T-helper 1 cell treated with Interleukin-12 subunit alpha and Interleukin-12 subunit beta and Interleukin-4 antibody, amounts not matched to agents 30 ng/mL and 1 ng/mL, for 36 hours (primary cell): ENCODE results near the gene OR7A5. TPM values are rescaled to one million over a fixed set of nuclear protein-coding genes. Genes with fewer than 3 reads are reported as not detected.
"Not testable (repeated sequence)": the region's sequence is repeated elsewhere in the genome, so short reads cannot be mapped to it uniquely, and the experiment has no call there.

Experiments
- intact Hi-C: fragments of 100-400 bp; cut with micrococcal nuclease; formaldehyde crosslinking; loops from one replicate; pipeline ENCODE4 v1.15.1; 2024
- total RNA-seq: library from RNA; stranded (reverse); gene quantifications from 2 replicates; pipeline ENCODE4 v1.2.3, GENCODE V29; 2022

The OR7A5 gene
- total RNA-seq = not detected in 2 replicates

DNA sequence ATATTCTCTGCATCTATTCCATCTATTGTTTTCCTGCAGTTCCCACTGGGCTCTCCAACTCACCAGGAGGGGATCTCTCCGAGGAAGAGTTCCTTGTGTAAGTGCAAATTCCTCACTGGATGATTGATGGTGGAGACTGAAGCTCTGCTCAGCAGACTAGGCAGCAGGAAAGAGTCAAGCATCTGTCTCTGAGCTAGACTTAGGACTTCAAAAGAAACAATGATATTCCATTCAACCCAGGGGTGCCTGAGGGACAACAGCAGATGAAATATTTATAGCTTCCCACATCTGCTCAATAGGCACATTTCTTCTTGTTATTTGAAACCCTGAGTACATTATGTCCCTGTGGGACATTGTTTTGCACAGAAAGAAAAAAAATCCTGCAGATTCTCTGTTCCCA lies at the start of gene OR7A5, which contains the start of gene OR7C1:
TSS of gene OR7A5 (minus strand) at position 175 of the 400 bp plus-strand sequence. CDS start 6,944 bp downstream, outside the sequence.
TSS of gene OR7C1 (minus strand) at position 175 of the 400 bp plus-strand sequence. CDS start 35,049 bp downstream, outside the sequence.
- intact Hi-C loops = no loop called here

DNA sequence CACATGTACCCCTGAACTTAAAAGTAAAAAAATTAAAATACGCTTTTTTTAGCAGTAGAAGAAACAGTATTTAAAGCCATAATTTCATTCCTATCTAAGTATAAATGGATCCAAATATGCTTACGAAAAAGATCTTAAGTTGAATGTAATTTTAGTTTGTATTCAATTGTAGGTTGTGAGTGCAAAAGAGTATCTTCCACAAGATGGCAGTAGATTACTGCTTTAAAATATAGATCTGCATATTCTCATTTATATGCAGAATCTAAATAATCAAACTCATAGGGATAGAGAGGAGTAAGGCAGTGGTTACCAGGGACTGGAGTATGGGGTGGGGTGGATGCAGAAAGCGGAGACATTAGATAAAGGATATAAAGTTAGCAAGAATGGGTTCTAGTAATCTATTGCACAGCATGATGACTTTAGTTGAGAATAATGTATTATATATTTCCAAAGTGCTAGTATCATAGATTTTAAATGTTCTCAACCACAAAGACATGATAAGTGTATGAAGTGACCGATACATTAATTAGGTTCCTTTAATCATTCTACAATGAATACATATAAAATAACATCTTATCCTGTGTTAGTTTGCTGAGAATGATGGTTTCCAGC lies 36.7 kb upstream of the OR7A5 start:
- intact Hi-C loops = loop anchor here (5.0 to 10.0 kb wide), 2 partner anchors 283 to 299 kb away; partner anchors contain the start of gene NDUFB7

DNA sequence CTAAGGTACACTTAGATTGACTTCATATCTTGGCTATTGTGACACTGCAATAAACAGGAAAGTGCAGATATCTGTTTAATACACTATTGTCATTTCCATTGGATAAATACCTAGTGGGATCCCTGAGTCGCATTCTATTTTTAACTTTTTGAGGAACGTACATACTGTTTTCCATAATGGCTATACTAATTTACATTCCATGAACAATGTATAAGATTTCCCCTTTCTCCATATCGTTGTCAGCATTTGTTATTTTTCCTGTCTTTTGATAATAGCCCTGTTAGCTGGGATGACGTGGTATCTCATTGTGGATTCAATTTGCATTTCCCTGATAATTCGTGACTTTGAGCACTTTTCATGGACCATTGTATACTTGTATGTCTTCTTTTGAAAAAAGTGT lies 33.5 kb upstream of the OR7A5 start:
- intact Hi-C loops = no loop called here

DNA sequence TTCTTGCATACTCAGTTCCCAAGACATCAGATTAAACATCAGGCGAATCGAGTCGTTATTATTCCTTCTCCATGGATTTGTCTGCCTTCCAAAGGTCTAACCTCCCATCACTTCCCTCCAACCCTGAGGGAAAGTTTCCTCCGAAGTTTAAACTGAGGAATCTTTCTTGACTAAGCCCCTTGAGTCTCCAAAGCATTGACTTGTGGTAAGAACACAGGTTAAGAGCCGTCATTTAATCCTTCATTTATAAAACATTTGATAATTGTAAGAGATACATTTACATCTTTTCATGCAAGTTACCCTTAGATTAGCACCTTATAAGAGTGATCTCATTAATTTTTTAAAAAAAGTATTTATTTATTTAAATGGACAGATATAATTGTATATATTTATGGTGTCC lies 13.8 kb upstream of the OR7A5 start, which contains the start of gene OR7A10:
TSS of gene OR7A10 (minus strand) at position 101 of the 400 bp plus-strand sequence. CDS start 7,045 bp downstream, outside the sequence.
- intact Hi-C loops = no loop called here

DNA sequence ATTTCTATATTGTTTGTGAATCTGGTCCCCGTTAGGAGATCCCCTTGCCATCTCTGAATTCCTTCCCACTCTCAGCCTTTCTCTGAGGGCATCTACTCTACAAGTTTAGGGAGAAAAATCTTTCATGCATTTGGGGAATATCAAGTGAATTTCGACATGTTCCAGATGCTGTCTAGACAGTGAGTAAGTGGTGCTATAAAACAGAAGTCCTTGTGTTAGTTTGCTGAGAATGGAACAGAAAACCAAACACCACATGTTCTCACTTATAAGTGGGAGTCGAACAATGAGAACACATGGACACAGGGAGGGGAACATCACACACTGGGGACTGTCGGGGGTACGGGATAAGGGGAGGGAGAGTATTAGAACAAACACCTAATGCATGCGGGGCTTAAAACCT lies 8.6 kb upstream of the OR7A5 start:
- intact Hi-C loops = no loop called here

DNA sequence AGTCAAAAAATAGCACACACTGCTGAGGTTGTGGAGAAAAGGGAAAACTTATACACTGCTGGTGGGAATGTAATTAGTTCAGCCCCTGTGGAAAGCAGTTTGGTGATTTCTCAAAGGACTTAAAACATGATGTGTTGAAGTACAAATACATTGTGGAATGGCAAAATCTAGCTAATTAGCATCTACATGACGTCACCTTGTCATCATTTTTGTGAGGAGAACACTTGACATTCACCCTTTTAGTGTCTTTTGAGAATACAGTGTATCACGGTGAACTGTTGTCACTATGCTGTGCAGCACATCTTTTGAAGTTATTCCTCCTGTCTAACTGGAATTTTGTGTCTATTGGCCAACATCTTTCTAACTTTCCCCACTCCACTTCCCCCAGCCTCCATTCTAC lies 8.2 kb upstream of the OR7A5 start:
- intact Hi-C loops = no loop called here

DNA sequence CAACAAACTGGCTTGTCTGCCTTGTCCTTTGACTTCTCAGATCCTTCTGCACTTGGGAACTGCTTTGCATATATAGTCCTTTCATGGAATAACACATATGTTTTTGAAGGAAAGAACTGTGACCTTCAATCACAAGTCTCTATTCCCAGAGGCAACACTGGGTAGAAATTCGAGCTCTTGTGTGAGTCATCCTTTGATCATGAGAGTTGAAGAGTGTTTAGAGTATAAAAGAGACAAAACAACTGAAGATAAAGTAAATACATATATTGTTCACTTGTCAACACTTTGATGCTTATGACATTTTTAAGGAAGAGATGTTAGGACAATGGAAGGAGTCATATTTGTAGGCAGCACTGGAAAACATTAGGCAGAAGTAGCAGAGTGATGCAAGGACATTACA lies 5.2 kb upstream of the OR7A5 start:
- intact Hi-C loops = no loop called here

DNA sequence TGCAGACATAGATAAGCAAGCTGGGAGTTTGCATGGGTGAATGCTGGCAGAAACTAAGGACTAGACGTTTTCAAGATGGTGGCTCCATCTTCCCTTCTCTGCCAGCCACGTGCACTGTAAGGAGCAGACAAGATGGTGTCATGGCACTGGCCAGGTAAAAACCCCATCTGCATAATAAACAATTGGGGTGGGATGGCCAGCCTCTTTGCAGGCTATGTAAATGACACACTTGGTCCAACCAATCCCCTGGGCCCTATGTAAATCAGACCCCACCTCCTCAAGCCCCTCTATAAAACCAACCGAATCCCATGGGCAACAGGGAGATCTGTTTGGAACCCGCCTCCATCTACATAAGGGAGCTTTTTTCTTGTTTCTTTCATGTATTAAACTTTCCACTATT lies 2.4 kb upstream of the OR7A5 start:
- intact Hi-C loops = no loop called here

DNA sequence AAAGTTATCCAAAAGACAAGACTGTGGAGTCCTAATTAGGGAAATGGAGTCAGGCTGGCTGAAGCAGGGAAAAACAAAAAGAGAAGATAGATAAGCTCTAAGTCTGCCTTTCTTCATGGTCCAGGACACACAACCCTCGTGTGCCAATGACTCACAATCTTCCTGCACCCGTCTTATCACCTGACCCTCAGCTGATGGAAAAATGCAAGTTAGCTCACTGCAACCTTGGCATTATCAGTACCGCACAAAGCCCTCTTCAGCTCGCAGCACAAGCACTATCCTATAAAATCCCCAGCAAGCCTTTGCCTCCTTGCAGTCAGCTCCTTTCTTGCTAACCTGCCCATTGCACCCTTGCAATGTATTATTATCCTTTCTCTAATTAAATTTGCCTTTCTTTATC lies 4.3 kb downstream of the OR7A5 start:
- intact Hi-C loops = no loop called here

DNA sequence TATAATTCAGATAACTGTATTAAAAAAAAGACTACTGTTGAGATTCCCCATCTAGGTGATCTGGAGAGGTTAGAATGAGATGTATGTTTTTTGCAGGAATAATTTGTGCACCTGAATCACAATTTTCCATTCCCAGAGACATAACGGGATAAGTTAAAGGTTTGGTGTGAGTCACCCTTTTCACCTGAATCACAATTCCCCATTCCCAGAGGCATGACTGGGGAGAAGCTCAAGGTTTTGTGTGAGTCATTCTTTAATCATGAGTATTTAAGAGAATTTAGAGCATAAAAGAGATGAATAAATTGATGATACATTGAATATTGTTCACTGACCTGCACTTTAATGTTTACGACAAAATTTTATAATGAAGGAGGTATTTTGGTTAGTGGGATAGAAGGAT lies 9.0 kb downstream of the OR7A5 start:
- intact Hi-C loops = no loop called here

DNA sequence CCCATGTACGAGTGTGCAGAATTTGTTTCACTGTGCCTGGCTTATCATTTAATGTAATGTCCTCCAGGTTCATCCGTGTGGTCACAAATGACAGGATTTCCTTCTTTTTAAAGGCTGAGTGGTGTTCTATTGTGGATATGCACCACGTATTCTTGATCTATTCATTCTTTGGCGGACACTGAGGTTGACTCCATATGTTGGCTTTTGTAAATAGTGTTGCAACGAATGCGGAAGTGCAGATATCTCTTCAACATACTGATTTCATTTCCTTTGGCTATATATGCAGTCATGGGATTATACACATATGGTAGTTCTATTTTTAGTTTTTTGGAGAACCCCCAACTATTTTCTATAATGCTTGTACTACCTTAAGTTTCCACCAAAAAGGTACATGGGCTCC lies 13.0 kb downstream of the OR7A5 start:
- intact Hi-C loops = no loop called here

DNA sequence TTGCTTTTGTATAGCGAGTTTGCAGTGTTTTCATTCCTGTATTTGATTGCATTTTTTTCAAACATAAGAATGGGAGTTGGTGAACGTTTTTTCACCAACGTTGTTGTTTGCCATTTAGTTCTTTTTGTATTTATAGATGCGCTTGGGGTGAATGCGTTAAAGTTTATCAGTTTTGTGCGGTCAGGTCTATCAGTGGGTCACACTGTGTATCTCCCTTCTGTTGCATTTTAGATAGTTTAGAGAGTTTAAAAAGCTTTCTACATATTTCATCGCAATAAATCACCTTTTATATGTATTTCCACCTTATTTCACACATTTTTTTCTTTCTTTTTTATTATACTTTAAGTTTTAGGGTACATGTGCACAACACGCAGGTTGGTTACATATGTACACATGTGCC lies 16.4 kb downstream of the OR7A5 start:
- intact Hi-C loops = no loop called here

DNA sequence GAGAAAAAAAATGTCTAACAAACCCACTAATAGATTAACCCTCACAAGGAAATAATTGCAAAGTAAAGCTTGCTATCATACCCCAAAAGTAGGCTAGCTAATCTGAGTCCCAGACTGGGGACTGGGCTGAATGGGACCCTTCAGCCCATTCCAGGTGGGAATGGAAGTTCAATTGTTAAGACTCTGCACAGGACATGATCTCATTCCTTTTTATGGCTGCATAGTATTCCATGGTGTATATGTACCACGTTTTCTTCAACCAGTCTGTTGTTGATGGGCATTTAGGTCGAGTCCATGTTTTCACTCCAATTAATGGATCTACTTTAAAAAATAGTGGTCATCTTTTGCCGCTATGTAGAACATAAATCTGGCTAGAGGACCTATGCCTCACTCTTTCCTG lies 17.9 kb downstream of the OR7A5 start:
- intact Hi-C loops = no loop called here

DNA sequence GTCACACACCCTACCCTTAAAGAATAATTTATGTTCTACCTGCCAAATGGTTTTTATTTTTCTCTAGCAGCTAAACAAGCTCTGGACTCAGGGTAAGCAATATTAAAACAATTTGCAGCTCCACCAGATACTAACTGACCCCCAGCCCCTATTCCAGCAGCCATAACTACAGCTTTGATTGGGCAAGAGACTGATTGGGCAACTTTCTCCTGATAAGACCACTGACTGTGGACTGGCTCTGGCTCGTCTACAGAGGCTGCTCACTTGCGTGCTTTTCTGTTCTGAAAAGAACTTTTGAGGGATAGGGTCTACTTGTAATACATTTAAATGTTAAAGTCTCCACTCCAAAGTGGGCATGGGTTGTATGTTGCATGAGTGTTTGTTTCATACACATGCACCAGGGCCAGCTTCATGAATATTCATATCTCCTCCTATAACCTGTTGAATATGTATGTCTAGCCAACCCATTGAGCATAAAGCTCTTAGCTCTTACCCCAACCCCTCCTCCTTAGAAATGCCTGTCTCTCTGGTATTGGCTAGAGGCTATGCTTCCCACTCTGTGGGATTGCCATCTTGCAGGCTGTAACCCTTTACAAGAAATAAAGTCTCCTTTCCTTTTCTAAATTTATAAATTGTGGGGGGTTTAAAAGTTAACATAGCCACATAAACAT lies 19.9 kb downstream of the OR7A5 start:
- intact Hi-C loops = no loop called here

DNA sequence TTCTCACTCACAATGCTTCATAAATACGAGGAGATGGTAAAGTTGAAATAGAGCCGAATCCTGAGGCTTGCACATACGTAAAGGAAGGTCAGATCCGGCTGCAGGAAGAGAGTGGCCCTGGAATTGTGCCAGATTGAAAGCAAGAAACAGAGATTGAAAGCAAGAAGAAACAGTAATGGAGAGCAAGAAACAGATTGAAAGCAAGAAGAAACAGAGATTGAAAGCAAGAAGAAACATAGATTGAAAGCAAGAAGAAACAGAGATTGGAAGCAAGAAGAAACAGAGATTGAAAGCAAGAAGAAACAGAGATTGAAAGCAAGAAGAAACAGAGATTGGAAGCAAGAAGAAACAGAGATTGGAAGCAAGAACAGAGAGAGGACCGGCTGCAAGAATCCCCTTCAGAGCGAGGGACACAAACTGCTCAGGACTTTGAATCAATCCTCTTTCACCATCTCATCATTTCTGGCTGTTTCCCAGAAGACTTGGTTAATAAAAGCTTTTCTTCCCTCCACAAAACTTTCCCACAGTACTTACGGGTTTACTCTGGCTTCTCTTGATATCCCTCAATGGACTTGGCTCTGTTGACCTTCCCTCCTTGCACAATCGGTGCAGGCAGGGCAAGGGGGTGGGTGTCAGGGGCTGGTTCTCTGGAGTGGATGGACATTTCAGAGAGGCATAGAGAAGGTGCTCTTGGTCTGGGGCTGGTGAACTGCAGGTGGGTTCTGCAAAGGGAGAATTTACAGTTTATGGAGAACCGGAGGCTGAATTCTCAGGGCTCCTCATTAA lies 25.5 kb downstream of the OR7A5 start:
- intact Hi-C loops = no loop called here

DNA sequence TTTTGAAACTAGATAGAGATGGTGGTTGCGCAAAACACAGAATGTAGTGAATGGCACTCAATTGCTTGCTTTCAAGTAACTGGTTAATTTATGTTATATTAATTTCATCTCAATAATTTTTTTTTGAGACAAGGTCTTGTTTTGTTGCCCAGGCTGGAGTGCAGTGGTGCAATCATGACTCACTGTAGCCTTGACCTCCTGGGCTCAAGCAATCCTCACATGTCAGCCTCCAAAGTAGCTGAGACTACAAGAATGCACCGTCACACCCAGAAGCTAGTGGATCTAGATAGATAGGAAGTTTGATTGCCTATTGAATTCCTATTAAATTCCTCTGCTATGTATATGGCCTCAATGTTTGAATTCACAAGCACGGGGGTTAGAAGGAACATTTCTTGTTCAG lies 30.2 kb downstream of the OR7A5 start:
- intact Hi-C loops = no loop called here

DNA sequence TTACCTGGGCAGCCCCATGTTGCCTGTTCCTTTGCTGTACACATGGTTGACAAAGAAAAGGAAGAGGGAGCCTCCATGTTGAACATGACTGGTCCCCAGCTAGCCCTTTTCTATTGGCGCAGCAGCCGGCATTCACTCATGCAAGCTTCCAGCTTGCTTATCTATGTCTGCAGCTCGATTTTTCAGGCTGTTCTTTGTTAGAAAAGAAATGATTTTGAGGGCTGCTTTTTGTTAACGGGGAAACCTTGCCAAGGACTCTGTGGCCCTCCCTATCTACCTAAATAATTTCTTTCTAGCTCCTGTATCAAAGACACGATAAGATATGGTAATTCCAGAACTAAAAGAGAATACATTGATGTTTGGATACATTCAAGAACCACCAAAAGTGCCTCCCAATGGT lies 36.2 kb downstream of the OR7A5 start:
- intact Hi-C loops = no loop called here

DNA sequence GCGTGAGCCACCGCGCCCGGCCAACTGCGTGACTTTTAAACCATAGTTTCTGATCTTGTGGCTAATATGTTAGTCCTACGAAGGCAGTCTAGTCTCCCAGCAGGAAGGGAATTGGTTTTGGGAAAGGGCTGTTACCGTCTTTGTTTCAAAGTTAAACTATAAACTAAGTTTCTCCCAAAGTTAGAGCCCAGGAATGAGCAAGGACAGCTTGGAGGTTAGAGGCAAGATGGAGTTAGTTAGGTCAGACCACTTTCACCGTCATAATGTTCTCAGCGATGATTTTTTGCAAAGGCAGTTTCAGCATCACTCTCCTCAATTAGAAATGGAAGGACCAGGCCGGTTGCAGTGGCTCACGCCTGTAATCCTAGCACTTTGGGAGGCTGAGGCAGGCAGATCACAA lies 39.0 kb downstream of the OR7A5 start:
- intact Hi-C loops = no loop called here

DNA sequence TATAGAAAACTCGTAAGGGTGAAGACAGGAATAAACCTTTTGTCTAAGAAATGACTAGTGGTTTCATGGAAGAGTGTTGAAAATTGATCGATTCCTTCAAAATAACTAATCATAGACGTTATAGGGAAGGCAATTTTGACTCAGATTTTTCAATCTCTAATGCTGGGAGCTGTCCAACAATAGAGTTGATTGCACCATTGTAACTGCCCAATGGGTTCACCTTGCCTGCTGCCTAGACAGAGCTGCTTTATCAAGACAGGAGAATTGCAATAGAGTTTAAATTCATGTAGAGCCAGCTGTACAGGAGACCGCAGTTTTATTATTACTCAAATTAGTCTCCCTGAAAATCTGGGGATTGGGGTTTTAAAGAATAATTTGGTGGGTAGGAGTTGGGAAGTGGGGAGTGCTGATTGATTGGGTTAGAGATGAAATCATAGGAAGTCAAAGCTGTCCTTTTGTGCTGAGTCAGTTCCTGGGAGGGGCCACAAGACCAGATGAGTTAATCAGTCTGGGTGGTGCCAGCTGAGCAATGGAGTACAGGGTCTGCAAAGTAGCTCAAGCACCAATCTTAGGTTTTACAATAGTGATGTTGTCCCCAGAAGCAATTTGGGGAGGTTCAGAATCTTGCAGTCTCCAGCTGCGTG lies 39.8 kb downstream of the OR7A5 start:
- intact Hi-C loops = no loop called here

DNA sequence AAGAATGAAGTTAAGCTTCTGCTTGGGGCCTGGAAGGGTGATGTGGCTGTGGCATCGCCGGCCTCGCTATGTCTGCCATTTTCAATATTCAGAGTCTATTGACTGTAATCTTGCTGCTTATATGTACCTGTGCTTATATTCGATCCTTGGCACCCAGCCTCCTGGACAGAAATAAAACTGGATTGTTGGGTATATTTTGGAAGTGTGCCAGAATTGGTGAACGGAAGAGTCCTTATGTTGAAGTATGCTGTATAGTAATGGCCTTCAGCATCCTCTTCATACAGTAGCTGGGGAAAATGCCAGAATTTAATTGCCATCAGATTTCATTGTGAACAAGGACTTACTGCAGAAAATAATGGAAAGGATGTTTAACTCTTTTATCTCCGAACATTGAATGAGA lies 42.7 kb downstream of the OR7A5 start:
- intact Hi-C loops = not testable (repeated sequence)

DNA sequence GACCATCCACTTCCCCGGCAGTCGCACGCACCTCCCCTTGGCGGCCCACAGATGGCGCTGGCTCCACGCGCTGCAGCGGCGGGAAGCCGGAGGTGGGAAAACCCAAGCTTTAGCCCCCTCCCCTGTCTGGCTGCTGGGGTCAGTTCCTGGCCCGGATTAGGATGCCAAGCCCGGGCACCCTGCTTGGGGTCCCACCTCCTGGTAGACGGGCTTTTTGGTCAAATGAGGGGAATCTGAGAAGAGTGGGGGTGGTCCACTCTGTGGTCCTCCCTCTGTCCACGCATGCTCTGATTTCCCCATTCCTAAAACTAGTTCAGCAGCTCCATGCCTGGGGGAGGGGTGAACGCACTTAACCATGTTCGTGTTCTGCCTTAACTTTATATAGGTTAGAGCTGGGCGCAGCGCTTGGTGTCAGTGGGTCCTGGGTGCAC lies 48.5 kb downstream of the OR7A5 start:
- intact Hi-C loops = loop anchor here (5.0 kb wide), 1 partner anchor 214 kb away; the partner anchor contains the start of gene NDUFB7
